GM18519 (cell line): ENCODE results near the gene FYCO1.

Experiments
- ATAC-seq: cut with Tn5 transposase; IDR thresholded peaks from one replicate; pipeline ENCODE4 v1.9.1; 2021; ENCODE audit warnings: mild to moderate bottlenecking, moderate library complexity; ENCODE audit not compliant: unreplicated experiment, low FRiP score

FYCO1 gene

GRCh38 chr3:45895686-45896468 lies 99.7 kb downstream of the FYCO1 start:
- no peak for ATAC-seq

- ATAC-seq = no peak
Measured at GRCh38 chr3:45894015-45894414, 101.6 kb downstream of the FYCO1 start.

GRCh38 chr3:45892161-45892560 lies 103.5 kb downstream of the FYCO1 start:
- no peak for ATAC-seq

- no peak for ATAC-seq
Measured at GRCh38 chr3:45890405-45890804, 105.2 kb downstream of the FYCO1 start.

- ATAC-seq = no peak
Measured at GRCh38 chr3:45889337-45889736, 106.3 kb downstream of the FYCO1 start.

- no peak for ATAC-seq
Measured at GRCh38 chr3:45887759-45888511, 107.7 kb downstream of the FYCO1 start.

GRCh38 chr3:45887285-45887684 lies 108.3 kb downstream of the FYCO1 start:
- no peak for ATAC-seq

GRCh38 chr3:45885979-45886705 lies 109.5 kb downstream of the FYCO1 start, which contains the start of gene CCR9:
CCR9 (plus strand) TSS chr3:45886543; CDS start chr3:45894934, 8,391 bp downstream.
- ATAC-seq = no peak

GRCh38 chr3:45884368-45885201 lies 111.0 kb downstream of the FYCO1 start:
- ATAC-seq = no peak

- ATAC-seq = no peak
Measured at GRCh38 chr3:45881078-45882022, 114.3 kb downstream of the FYCO1 start.

- no peak for ATAC-seq
Measured at GRCh38 chr3:45880725-45881077, 114.9 kb downstream of the FYCO1 start.

GRCh38 chr3:45878124-45878523 lies 117.5 kb downstream of the FYCO1 start:
- no peak for ATAC-seq

- no peak for ATAC-seq
Measured at GRCh38 chr3:45874677-45875346, 120.8 kb downstream of the FYCO1 start.

GRCh38 chr3:45873638-45874037 lies 122.0 kb downstream of the FYCO1 start:
- no peak for ATAC-seq

GRCh38 chr3:45873036-45873435 lies 122.6 kb downstream of the FYCO1 start:
- ATAC-seq = no peak

GRCh38 chr3:45872569-45872968 lies 123.1 kb downstream of the FYCO1 start:
- no peak for ATAC-seq

- no peak for ATAC-seq
Measured at GRCh38 chr3:45871780-45872179, 123.8 kb downstream of the FYCO1 start.

GRCh38 chr3:45870099-45870498 lies 125.5 kb downstream of the FYCO1 start:
- ATAC-seq = no peak

- no peak for ATAC-seq
Measured at GRCh38 chr3:45869638-45870037, 126.0 kb downstream of the FYCO1 start.
